GM11168 (cell line): Measurements from ENCODE around the gene SPCS1.
"Not testable (repeated sequence)": the region's sequence is repeated elsewhere in the genome, so short reads cannot be mapped to it uniquely, and the experiment has no call there.

Experiments used
- in situ Hi-C: fragments of 300-500 bp; cut with MboI; formaldehyde crosslinking; loops from one replicate; pipeline ENCODE4 v1.12.0; 2022; ENCODE audit warnings: low sequenced_read_pairs; ENCODE audit not compliant: unreplicated experiment

The SPCS1 gene

DNA sequence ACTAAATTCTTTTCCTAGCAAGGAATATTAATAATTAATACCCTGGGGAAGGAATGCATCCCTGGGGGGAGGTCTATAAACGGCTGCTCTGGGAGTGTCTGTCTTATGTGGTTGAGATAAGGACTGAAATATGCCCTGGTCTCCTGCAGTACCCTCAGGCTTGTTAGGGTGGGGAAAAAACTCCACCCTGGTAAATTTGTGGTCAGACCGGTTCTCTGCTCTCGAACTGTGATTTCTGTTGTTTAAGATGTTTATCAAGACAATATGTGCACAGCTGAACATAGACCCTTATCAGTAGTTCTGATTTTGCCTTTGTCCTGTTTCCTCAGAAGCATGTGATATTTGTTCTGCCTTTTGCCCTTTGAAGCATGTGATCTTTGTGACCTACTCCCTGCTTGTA, 22.8 kb downstream of the SPCS1 start:
- in situ Hi-C loops, result not testable (repeated sequence)

DNA sequence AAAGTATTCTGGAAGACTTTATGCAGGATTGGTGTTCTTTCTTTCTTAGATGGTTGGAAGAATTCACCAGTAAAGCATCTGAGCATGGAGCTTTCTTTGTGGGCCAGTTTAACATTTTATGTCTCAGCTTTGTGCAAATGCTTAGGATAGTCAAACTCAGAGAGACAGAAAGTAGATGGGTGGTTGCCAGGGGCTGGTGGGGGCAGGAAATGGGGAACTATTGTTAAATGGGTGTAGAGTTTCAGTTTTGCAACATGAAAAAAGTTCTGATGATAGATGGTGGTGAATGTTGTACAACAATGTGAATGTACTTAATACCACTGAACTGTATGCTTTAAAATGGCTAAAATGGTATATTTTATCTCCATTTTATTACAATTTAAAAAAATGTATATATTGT, 24.8 kb downstream of the SPCS1 start:
- in situ Hi-C loops, result no loop called here

DNA sequence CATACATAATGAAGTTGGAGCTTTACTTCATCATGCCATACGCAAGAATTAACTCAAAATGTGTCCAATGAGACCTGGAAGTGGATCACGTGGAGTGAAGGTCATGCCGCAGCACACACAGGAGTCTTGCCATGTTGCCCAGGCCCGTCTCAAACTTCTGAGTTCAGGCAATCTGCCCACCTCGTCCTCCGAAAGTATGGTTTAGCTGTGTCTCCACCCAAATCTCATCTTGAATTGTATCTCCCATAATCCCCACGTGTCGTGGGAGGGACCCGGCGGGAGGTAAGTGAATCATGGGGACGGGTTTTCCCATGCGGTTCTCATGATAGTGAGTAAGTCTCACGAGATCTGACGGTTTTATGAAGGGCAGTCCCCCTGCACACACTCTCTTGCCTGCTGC, 25.7 kb downstream of the SPCS1 start:
- in situ Hi-C loops, result no loop called here

DNA sequence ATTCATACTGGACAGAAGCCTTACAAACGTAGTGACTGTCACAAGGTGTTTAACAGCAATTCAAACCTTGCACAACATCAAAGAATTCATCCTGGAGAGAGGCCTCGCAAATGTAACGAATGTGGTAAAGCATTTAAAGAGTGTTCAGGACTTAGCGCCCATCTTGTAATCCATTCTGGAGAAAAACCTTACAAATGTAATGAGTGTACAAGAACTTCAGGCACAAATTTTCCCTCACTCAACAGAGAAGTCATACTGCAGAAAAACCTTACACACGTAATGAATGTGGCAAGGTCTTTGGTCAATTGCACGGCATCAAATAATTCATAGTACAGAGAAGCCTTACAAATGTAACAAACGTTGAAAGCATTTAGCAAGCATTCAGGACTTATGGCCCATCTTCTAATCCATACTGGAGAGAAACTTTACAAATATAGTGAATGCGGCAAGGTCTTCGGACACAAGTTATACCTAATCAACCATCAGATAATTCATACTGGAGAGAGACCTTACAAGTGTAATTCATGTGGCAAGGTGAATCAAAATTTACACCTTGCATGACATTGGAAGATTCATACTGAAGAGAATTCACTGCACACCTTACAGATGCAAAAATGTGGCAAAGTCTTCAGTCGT, 27.5 kb downstream of the SPCS1 start:
- in situ Hi-C loops, result no loop called here

DNA sequence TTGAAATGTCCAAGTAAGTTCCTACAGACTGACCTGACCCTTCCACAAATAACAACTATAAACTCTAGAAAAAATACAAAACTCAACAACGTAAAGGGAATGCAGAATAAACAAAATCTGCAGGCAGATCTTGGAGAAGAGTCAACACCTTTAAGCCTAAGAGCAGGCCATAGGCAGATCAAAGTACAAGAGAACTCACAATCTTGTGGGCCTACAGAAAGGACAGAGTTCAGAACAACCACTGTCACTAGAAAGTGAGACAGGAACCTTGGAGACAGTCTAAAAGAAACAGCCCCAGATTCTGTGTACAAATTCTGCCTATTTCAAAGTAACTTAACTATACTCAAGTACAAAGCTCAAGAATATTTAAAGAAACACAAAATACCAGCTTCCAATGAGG, 33.8 kb downstream of the SPCS1 start:
- in situ Hi-C loops, result no loop called here

DNA sequence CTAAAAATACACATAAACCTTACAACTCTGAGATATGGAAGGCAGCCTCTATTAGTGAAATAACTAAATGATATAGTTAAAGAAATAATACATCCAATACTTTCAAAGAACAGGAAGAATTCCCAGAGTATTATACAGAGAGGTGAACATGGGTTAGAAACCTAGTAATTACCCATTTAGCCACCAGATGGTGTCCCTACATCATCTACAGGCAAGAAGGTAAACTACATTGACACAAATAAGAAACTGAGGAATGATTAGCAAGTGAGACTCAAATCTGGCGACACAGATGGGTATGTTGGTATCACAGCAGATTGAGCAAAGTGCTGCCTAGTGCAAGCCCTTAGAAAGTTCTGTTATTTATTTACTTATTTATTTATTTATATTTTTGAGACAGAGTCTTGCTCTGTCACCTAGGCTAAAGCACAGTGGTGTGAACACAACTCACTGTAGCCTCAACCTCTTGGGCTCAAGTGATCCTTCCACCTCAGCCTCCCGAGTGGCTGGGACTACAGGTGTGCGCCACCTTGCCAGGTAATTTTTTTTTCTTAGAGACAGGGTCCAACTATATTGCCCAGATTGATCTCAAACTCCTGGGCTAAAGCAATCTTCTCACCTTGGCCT, 36.6 kb downstream of the SPCS1 start:
- in situ Hi-C loops, result no loop called here

DNA sequence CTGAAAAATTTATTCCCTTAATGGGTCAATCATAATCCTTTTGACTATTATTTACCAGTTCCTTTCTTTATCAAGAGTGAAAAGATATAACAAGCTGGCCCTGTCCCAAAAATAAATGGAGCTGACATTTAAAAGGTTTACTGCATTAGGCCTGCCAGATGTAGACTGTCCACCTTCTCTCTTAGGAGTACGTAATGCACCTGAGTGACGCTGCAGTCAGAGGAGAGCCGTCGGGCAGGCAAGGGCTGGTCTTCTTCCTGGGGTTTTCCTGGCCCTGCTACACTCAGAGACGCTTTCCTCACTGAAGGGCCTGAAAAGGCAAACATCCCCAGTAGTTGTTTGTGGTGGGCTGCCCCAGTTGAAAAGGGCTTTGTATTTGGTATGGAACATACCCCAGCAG, 37.2 kb downstream of the SPCS1 start:
- in situ Hi-C loops, result no loop called here

DNA sequence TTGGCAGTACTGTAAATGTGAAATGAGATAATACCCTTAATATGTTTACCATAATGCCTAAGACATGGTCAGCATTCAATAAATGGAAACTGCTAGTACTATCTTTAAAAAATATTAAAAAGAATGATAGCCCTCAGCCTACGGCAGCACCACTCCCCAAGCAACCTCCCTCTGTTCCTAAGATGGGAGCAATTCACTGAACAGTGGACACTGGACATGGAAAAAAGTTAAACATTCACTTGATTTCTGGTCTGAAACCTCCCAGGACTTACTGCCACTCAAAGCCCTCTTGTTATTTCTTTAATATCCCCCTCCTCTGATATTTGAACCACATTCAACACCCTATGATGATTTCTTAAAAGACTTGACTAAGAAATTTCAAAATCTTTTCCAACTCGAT, 37.8 kb downstream of the SPCS1 start:
- in situ Hi-C loops, result no loop called here

DNA sequence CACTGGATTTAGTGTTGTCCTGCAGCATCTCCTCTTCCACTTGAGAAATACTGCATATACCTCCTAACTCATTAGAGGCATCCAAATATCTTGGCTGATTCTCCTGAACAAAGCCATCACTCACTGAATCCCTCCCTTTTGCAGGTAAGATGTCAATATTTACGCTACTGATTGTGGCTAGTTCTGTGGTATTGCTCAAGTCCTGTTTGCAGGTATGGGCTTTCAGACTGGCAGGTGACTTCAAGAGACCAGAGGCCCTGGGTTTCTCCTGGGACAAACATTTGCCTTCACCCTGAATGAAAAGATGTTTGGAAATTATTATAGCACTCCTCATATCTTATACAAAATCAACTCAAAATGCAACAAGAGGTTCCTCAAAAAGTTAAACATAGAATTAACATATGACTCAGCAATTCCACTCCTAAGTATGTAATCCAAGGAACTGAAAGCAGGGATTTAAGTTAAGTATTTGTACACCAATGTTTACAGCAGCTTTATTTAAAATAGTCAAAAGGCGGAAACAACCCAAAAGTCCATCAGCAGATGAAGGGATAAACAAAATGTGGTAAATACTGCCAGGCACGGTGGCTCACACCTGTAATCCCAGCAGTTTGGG, 46.2 kb downstream of the SPCS1 start:
- in situ Hi-C loops, result no loop called here

DNA sequence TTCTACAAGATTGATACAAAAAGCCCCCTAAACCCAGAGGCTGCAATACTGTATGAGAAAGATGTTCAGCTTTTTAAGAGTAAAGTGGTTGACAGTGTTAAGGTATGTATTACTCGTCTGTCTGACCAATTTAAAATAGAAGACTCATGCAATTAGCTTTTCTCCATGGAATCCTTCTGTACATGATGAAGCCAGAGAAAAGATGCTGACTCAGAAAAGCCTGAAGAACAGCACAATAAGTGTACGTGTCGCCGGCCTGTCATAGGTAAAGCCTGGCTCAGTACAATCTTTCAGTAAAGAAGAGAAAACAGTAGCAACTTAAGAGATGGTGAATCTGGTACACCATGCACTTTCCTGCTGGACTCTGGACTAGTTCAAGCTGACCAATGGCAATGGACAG, 48.5 kb downstream of the SPCS1 start:
- in situ Hi-C loops, result no loop called here

DNA sequence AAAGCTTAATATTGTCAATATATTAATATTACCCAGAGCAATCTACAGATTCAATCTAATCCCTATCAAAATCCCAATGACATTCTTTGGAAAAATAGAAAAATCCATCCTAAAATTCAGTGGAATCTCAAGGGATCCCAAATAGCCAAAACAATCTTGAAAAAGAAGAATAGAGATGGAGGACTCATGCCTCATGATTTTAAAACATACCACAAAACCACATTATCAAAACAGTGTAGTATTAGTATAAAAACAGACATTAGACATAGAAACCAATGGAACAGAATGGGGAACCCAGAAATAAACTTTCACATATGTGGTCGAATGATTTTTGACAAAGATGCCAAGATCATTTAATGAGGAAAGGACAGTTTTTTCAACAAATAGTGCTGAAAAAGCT, 50.2 kb downstream of the SPCS1 start:
- in situ Hi-C loops, result no loop called here
